ENCODE measurements around the gene NR3C2.

The NR3C2 gene

GRCh38 chr4:148214529-148215166, 227.6 kb downstream of the NR3C2 start:
- no peak overlapping the region for H2AFZ ChIP-seq (ENCODE audit: low read depth)

GRCh38 chr4:148211533-148211932, 230.7 kb downstream of the NR3C2 start:
- Histone ChIP-seq H3K4me1 (ENCODE audit: low read depth, poor library complexity, severe bottlenecking) (peaks cover 8% of the 10 kb centered on the region), H3K79me2 (ENCODE audit: insufficient read depth, low read depth) (no peaks in the 10 kb centered on the region), H2AFZ (ENCODE audit: low read depth) (no peak overlapping the region), H3K4me3 (IDR thresholded peaks at IDR 0.05; ENCODE audit: insufficient read depth, low read depth, low read length) (no peak overlapping the region), H3K27ac (no peak overlapping the region), H3K36me3 (ENCODE audit: insufficient read depth) (no peaks in the 10 kb centered on the region), H3K4me2 (no peak overlapping the region), H3K9ac (no peak overlapping the region), H3K27me3 (ENCODE audit: insufficient read depth, low read depth) (no peaks in the 10 kb centered on the region), H4K20me1 (ENCODE audit: insufficient read depth) (no peaks in the 10 kb centered on the region)
- TF ChIP-seq CTCF (conservative IDR thresholded peaks at IDR 0.05; ENCODE audit: low read depth, low read length), result no peak

More at GRCh38 chr4:148214529-148215166, 227.6 kb downstream of the NR3C2 start:
- H3K36me3 ChIP-seq (ENCODE audit: insufficient read depth), result no peaks in the 10 kb centered on the region
- TF ChIP-seq CTCF (conservative IDR thresholded peaks at IDR 0.05; ENCODE audit: low read depth, low read length), result no peak
- no peaks in the 10 kb centered on the region for H3K27me3 ChIP-seq (ENCODE audit: insufficient read depth, low read depth)
- H3K4me1 ChIP-seq (ENCODE audit: low read depth, poor library complexity, severe bottlenecking), result peaks cover 28% of the 10 kb centered on the region
- H4K20me1 ChIP-seq (ENCODE audit: insufficient read depth), result no peaks in the 10 kb centered on the region
- no peak overlapping the region for H3K4me2 ChIP-seq
- no peaks in the 10 kb centered on the region for H3K79me2 ChIP-seq (ENCODE audit: insufficient read depth, low read depth)
- no peak overlapping the region for H3K9ac ChIP-seq
- H3K27ac ChIP-seq, result no peak overlapping the region
- no peak overlapping the region for H3K4me3 ChIP-seq (IDR thresholded peaks at IDR 0.05; ENCODE audit: insufficient read depth, low read depth, low read length)

- H3K36me3 ChIP-seq (ENCODE audit: insufficient read depth), result no peaks in the 10 kb centered on the region
- H3K27me3 ChIP-seq (ENCODE audit: insufficient read depth, low read depth), result no peaks in the 10 kb centered on the region
- no peak overlapping the region for H3K9ac ChIP-seq
- no peak overlapping the region for H3K27ac ChIP-seq
- no peaks in the 10 kb centered on the region for H3K79me2 ChIP-seq (ENCODE audit: insufficient read depth, low read depth)
- no peak for TF ChIP-seq CTCF (conservative IDR thresholded peaks at IDR 0.05; ENCODE audit: low read depth, low read length)
- no peak overlapping the region for H2AFZ ChIP-seq (ENCODE audit: low read depth)
- no peaks in the 10 kb centered on the region for H4K20me1 ChIP-seq (ENCODE audit: insufficient read depth)
- no peak overlapping the region for H3K4me2 ChIP-seq
- no peak overlapping the region for H3K4me3 ChIP-seq (IDR thresholded peaks at IDR 0.05; ENCODE audit: insufficient read depth, low read depth, low read length)
- H3K4me1 ChIP-seq (ENCODE audit: low read depth, poor library complexity, severe bottlenecking), result no peaks in the 10 kb centered on the region
These were observed 231.6 kb downstream of the NR3C2 start for GRCh38 chr4:148210661-148211060.

- Histone ChIP-seq H3K79me2 (ENCODE audit: insufficient read depth, low read depth) (no peaks in the 10 kb centered on the region), H4K20me1 (ENCODE audit: insufficient read depth) (no peaks in the 10 kb centered on the region), H3K36me3 (ENCODE audit: insufficient read depth) (no peaks in the 10 kb centered on the region), H3K9ac (no peak overlapping the region), H3K4me3 (IDR thresholded peaks at IDR 0.05; ENCODE audit: insufficient read depth, low read depth, low read length) (no peak overlapping the region), H3K4me1 (ENCODE audit: low read depth, poor library complexity, severe bottlenecking) (no peaks in the 10 kb centered on the region), H3K27ac (no peak overlapping the region), H3K4me2 (no peak overlapping the region), H3K27me3 (ENCODE audit: insufficient read depth, low read depth) (no peaks in the 10 kb centered on the region), H2AFZ (ENCODE audit: low read depth) (no peak overlapping the region)
- no peak for TF ChIP-seq CTCF (conservative IDR thresholded peaks at IDR 0.05; ENCODE audit: low read depth, low read length)
These were observed 235.1 kb downstream of the NR3C2 start for GRCh38 chr4:148207068-148207467.

Measured in KMS-11 (cell line).